ENCODE results near the gene MYPOP.
A peak's percentile ranks its signal among the peaks of the same experiment; 100 is the strongest.
"Not testable (repeated sequence)": the region's sequence is repeated elsewhere in the genome, so short reads cannot be mapped to it uniquely, and the experiment has no call there.

Gene MYPOP

GRCh38 chr19:45882652-45883585 is 19.5 kb downstream of the MYPOP start:
- DNase-seq: peak; percentile 73 to 78

- no peak for DNase-seq
Observed at GRCh38 chr19:45881909-45882528, 20.4 kb downstream of the MYPOP start.

DNA sequence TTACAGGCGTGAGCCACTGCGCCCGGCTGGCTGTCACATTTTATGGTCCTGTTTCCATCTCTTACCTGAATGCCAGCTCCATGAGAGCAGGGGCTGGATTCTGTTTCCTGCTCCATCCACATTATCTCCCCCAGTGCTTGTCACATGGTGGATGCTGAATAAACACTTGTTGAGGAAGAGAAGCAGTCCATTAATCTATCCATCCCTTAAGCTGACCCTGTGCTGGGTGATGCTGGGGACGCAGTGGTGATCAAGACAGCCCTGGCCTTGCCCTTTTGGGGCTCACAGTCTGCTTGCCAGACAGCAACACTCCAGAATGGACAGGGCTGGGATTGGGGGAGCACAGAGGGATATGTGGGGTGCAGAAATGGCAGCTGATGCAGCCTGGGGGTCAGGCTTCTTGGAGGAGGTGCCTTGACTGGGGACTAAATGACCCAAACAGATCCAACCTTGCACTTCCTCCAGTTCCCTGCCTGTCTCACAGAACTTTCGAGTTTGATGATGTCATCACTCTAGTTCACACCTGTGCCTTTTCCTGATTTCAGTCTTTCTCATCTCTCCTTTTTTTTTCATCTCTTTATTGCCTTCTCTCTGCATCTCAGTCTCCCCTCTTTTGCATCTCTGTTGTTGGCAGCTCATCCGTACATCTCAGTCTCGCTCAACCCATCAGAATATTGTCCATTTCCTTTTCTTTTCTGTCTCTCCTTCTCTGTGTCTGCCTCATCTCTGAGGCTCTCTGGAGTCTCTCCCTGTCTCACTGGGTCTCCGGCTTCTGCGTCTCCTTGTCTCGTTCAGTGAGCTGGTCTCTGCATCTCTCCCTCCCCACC is 21.1 kb downstream of the MYPOP start:
- no peak for DNase-seq

DNA sequence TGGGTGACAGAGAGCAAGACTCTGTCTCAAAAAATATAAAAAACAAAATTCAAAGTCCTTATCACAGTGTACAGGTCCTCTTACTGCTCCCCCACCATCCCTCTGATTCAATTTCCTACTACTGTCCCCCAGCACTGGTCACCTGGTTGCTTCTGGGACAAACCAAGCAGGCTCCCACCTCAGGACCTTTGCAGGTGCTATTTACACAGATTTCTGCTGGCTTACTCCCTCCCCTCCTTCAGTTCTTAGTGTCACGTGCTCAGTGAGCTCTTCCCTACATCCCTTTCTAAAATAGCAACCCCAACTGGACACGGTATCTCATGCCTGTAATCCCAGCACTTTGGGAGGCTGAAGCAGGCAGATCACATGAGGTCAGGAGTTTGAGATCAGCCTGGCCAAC is 22.4 kb downstream of the MYPOP start:
- no peak for DNase-seq

GRCh38 chr19:45879055-45879454 is 23.4 kb downstream of the MYPOP start:
- no peak for DNase-seq

GRCh38 chr19:45878043-45878794 is 24.2 kb downstream of the MYPOP start:
- DNase-seq: no peak

DNA sequence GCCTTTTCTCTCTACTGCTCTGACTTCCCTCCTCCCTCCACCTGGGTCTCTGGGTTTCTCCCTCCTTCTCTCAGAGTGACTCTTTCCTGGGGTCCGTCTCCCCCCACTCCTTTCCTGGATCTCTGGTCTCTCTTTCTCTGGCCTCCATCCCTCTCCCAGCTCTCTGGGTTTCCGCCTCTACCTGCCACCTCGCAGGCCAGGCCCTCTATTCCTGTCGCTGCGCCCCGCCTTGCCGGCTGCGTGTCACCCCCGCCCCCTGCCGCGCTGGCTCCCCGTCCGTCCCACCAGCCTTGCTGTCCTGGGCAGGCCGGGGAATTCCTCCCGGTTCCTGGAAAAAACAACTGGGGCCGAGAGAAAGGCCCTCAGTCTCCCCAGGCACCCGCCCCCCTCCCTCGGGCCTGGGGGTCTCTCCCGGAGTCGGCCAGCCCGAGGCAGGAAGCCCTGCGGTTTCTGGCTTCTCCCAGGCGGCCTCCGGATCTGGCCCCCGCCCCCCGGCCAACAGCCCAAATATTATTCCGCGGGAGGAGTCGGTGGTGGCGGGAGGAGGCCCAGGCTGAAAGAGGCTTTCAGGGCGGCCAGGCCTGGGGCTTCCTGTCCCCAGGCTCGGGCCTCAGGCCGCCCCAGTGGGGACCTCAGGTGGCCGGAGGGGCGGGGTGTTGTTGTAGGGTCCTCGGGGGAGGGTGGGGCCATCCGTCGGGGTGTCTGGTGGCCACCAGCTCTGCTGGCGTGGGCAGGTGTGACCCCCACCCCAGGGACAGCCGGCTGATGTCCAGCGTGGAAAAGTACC is 25.8 kb downstream of the MYPOP start:
- DNase-seq: no peak

GRCh38 chr19:45876161-45876410 is 26.3 kb downstream of the MYPOP start:
- no peak for DNase-seq

DNA sequence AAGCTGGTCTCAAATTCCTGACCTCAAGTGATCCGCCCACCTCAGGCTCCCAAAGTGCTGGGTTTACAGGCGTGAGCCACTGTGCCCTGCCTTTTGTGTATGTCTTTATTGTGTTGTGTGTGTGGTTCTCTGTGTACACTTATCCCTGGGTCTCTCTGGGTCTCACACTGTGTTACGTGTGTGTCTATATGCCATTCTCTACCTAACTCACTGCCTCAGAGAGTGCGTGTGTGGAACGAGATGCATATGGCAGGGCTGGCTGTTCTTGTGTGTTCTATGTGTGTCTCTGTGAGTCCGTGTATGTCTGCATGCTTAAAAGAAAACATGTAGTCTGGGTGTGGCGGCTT is 27.8 kb downstream of the MYPOP start:
- DNase-seq: no peak

DNA sequence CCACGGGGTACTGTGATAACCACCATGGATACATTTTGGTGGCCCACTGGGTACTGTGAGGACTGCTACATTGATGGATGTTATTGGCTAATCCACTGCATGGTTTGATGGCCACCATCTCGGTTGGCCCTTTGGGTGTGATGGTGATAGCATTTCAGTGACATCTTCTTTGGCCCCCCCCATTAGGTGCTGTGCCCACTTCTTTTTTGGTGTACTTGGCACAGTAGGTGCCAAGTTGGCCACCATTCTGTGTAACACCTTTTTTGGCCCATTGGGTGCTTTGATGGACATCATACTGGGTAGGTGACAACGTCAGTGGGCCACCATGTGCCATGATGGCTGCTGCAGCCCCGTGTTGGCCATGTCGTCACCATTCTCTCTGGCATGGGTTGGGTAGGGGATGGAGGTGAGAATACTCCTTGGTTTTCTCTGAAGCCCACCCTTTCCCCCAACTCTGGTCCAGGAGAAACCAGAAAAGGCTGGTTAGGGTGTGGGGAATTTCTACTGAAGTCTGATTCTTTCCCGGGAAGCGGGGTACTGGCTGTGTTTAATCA is 29.1 kb downstream of the MYPOP start:
- DNase-seq: no peak

DNA sequence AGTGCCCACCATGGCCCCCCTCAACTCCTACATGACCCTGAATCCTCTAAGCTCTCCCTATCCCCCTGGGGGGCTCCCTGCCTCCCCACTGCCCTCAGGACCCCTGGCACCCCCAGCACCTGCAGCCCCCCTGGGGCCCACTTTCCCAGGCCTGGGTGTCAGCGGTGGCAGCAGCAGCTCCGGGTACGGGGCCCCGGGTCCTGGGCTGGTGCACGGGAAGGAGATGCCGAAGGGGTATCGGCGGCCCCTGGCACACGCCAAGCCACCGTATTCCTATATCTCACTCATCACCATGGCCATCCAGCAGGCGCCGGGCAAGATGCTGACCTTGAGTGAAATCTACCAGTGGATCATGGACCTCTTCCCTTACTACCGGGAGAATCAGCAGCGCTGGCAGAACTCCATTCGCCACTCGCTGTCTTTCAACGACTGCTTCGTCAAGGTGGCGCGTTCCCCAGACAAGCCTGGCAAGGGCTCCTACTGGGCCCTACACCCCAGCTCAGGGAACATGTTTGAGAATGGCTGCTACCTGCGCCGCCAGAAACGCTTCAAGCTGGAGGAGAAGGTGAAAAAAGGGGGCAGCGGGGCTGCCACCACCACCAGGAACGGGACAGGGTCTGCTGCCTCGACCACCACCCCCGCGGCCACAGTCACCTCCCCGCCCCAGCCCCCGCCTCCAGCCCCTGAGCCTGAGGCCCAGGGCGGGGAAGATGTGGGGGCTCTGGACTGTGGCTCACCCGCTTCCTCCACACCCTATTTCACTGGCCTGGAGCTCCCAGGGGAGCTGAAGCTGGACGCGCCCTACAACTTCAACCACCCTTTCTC is 30.1 kb downstream of the MYPOP start:
- DNase-seq: no peak

DNA sequence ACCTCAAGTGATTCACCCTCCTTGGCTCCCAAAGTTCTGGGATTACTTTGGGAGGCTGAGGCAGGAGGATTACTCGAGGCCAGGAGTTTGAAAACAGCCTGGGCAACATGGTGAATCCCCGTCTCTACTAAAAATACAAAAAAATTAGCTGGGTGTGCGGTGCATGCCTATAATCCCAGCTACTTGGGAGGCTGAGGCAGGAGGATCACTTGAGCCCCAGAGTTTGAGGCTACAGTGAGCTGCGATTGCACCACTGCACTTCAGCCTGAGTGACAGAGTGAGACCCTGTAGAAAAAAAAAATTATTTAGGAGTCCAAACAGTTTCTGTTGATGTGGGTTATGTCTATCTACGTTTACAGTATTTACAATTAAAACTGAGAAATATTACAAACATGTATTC is 31.6 kb downstream of the MYPOP start:
- no peak for DNase-seq

- DNase-seq: not testable (repeated sequence)
Observed at GRCh38 chr19:45867241-45867640, 35.2 kb downstream of the MYPOP start.

- no peak for DNase-seq
Observed at GRCh38 chr19:45866400-45867176, 35.8 kb downstream of the MYPOP start.

GRCh38 chr19:45865269-45865948 is 37.0 kb downstream of the MYPOP start:
- no peak for DNase-seq

- no peak for DNase-seq
Observed at GRCh38 chr19:45864629-45865082, 37.8 kb downstream of the MYPOP start.

DNA sequence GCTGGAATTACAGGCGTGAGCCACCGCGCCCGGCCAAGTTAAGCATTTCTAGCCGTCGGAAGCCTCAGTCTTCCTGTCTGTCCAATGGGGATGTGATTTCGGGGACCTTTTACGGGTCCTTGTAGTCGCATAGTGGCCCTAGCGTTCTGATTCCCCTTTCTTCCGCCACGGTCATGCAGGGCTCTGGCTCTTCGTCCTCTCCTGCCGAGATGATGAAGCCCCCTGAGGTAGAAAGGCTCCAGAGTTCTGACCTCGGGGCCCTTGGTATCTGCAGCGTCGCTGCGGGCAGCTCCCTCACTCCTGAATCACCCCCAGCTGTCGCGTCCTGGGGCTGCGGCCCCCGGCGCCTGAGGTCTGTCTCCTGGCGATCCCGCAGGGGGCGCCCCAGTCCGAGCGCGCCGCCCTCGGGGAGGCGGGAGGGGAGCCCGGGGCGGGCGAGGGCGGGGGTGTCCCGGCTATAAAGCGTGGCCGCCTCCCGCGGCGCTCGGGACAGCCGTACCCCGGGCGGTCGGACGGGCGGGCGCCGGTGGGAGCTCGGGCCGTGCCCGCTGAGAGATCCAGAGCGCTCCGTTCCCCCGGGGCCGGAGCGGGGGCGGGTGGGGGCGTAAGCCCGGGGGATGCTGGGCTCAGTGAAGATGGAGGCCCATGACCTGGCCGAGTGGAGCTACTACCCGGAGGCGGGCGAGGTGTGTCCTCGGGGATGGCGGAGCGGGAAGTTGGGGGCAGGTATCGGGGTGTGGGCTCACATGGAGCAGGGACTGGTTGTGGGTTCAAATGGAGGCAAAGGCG is 38.4 kb downstream of the MYPOP start, which contains the start of gene FOXA3:
TSS of gene FOXA3 (plus strand) at position 487 of the 789 bp plus-strand sequence. CDS start at position 618, 131 bp downstream.
- DNase-seq: no peak

GRCh38 chr19:45863335-45863839 is 39.0 kb downstream of the MYPOP start:
- no peak for DNase-seq

Measured in AML-193 (cell line).